GM12878 (cell line): ENCODE measurements around the gene RXYLT1. TPM values are rescaled to one million over a fixed set of nuclear protein-coding genes. Genes with fewer than 3 reads are reported as not detected.

Experiments used
- CHD4 ChIP-seq: fragments of 200-600 bp; sonication (generic); IDR thresholded peaks from 2 replicates; pipeline ENCODE4 v1.6.1; 2016; ENCODE audit warnings: mild to moderate bottlenecking
- CREM ChIP-seq: IDR thresholded peaks from 2 replicates; pipeline ENCODE4 v1.6.1; 2014; ENCODE audit warnings: antibody characterized with exemption, low read depth
- EP300 ChIP-seq, 2 experiments: fragments of 150-350 bp in 1 of 2; IDR thresholded peaks; 2 replicates each; pipeline ENCODE4 v1.6.1; 2011 to 2012; ENCODE audit warnings: low read depth in 2 of 2, low read length in 2 of 2, borderline replicate concordance in 1 of 2, improper control_type of control experiment in 1 of 2, inconsistent platforms in 1 of 2; ENCODE audit not compliant: control insufficient read depth in 1 of 2
- KAT2A ChIP-seq: conservative IDR thresholded peaks from 2 replicates; pipeline ENCODE4 v1.6.1; 2011; ENCODE audit warnings: low read depth, low read length; ENCODE audit not compliant: control insufficient read depth
- KLF5 ChIP-seq: fragments of 450-650 bp; IDR thresholded peaks from 2 replicates; pipeline ENCODE4 v1.6.1; 2014; ENCODE audit warnings: mild to moderate bottlenecking; ENCODE audit not compliant: partially characterized antibody
- MXI1 ChIP-seq: fragments of 150-350 bp; IDR thresholded peaks from 2 replicates; pipeline ENCODE4 v1.6.1; 2011; ENCODE audit warnings: low read depth, mild to moderate bottlenecking, inconsistent platforms, low read length, improper control_type of control experiment
- PBX3 ChIP-seq: IDR thresholded peaks from 2 replicates; pipeline ENCODE4 v1.6.1; 2011; ENCODE audit warnings: mild to moderate bottlenecking, low read depth, low read length, moderate library complexity; ENCODE audit not compliant: insufficient replicate concordance
- RB1 ChIP-seq: fragments of 450-650 bp; formaldehyde crosslinking; IDR thresholded peaks from 2 replicates; pipeline ENCODE4 v1.6.1; 2017; ENCODE audit warnings: mild to moderate bottlenecking, borderline replicate concordance
- SKIL ChIP-seq: fragments of 450-650 bp; IDR thresholded peaks from 2 replicates; pipeline ENCODE4 v1.6.1; 2017; ENCODE audit warnings: mild to moderate bottlenecking, low read depth, inconsistent platforms; ENCODE audit not compliant: poor library complexity, severe bottlenecking
- SMARCA5 ChIP-seq: fragments of 450-650 bp; IDR thresholded peaks from 2 replicates; pipeline ENCODE4 v1.6.1; 2017; ENCODE audit warnings: mild to moderate bottlenecking
- STAT3 ChIP-seq: IDR thresholded peaks from 2 replicates; pipeline ENCODE4 v1.6.1; 2011; ENCODE audit warnings: low read depth, low read length, improper control_type of control experiment
- SUPT20H ChIP-seq: IDR thresholded peaks from 2 replicates; pipeline ENCODE4 v1.6.1; 2011; ENCODE audit warnings: low read depth, mild to moderate bottlenecking, low read length, moderate library complexity, borderline replicate concordance; ENCODE audit not compliant: control insufficient read depth
- TCF3 ChIP-seq: IDR thresholded peaks from 2 replicates; pipeline ENCODE4 v1.6.1; 2012; ENCODE audit warnings: low read depth, mild to moderate bottlenecking, low read length, borderline replicate concordance; ENCODE audit not compliant: insufficient read depth
- ZNF24 ChIP-seq: fragments of 450-650 bp; IDR thresholded peaks from 2 replicates; pipeline ENCODE4 v1.6.1; 2017; ENCODE audit warnings: antibody characterized with exemption, mild to moderate bottlenecking
- ZNF384 ChIP-seq: IDR thresholded peaks from 2 replicates; pipeline ENCODE4 v1.6.1; 2012; ENCODE audit warnings: low read depth, mild to moderate bottlenecking, low read length, improper control_type of control experiment, borderline replicate concordance
- polyA plus RNA-seq, 11 experiments: library from polyadenylated mRNA; depleted of rRNA in 4 of 11; unstranded in 6 of 11; stranded (reverse) in 5 of 11; fragments of >200 nt; fragmentation: Nextera tagmentation in 4 of 11; fragmentation: Illumina TruSeq in 1 of 11; extraction: Ambion mirVana in 4 of 11; extraction: Trizol in 1 of 11; gene quantifications; 1 replicate in 1 of 11; 2 replicates in 10 of 11; pipeline versions ENCODE4 v1.2.1 to v1.2.3, GENCODE V29; 2011 to 2016; ENCODE audit warnings: inconsistent platforms in 2 of 11, missing spikeins in 2 of 11, low read depth in 1 of 11
- total RNA-seq, 4 experiments: library from RNA; depleted of rRNA in 3 of 4; stranded (reverse); fragments of >200 nt in 3 of 4; fragmentation: Illumina TruSeq in 1 of 4; extraction: Trizol in 1 of 4; gene quantifications; 2 replicates each; pipeline versions ENCODE4 v1.2.1 to v1.2.3, GENCODE V29; 2013 to 2021
- TF ChIP-seq, protein P1 (sequence below): IDR thresholded peaks from 2 replicates; pipeline ENCODE4 v1.6.1; 2011; ENCODE audit warnings: low read depth, low read length, improper control_type of control experiment, borderline replicate concordance
- TF ChIP-seq, protein P2 (sequence below): fragments of 450-650 bp; IDR thresholded peaks from 2 replicates; pipeline ENCODE4 v1.6.1; 2017; ENCODE audit warnings: mild to moderate bottlenecking
- TF ChIP-seq, protein P3 (sequence below): fragments of 450-650 bp; formaldehyde crosslinking; IDR thresholded peaks from 2 replicates; pipeline ENCODE4 v1.4.0; 2020; ENCODE audit warnings: mild to moderate bottlenecking, moderate library complexity

Gene RXYLT1
- total and polyA plus RNA-seq, 10 of the 15 experiments (the other 5 are each of a cell fraction or from before 2014, with no cell fraction given): 10.4 to 33.8 (median 21.5) TPM

DNA sequence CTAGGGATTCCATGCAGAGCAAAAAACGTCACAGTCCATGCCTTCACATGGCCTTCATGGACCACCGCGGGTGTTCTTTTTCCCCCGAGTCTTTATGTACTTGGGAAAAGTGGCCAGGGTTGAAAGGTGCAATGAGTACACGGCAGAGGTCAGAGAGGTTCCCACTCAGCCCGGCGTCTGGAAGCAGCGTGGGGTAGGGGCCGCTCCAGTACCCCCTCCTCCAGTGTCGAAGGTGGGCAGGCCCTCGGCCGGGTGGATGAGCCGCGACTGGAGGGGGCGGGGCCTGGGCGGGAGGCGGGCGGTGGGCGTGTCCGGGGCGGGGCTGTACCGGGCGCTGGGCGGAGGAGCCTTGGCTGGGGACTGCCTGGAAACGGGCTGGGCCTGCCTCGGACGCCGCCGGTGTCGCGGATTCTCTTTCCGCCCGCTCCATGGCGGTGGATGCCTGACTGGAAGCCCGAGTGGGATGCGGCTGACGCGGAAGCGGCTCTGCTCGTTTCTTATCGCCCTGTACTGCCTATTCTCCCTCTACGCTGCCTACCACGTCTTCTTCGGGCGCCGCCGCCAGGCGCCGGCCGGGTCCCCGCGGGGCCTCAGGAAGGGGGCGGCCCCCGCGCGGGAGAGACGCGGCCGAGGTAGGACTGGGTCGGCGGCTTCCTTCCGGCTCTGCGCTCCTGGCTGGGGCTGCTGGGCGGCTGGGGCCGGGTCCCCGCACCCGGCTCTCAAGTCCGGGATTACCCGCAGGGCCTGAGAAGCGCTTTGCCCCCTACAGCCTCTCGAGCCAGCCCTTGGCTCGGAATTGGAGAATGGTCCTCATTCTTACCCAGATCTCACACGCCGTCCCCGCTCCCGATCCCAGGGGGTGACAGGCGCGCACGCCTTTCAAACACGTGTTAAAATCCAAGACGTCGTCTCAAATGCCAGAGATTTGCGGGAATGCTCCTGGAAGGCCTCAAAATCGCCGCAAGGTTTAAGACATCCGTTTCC lies at the start of gene RXYLT1 (continued):
- TF ChIP-seq STAT3: no peak
- no peak for TF ChIP-seq CHD4
- no peak for TF ChIP-seq SUPT20H
- TF ChIP-seq KAT2A: no peak
- TF ChIP-seq, protein P1, sequence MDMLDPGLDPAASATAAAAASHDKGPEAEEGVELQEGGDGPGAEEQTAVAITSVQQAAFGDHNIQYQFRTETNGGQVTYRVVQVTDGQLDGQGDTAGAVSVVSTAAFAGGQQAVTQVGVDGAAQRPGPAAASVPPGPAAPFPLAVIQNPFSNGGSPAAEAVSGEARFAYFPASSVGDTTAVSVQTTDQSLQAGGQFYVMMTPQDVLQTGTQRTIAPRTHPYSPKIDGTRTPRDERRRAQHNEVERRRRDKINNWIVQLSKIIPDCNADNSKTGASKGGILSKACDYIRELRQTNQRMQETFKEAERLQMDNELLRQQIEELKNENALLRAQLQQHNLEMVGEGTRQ: no peak
- TF ChIP-seq SKIL: no peak
- TF ChIP-seq RB1: peak; percentile 89
- peak; percentile 88 for TF ChIP-seq KLF5
- TF ChIP-seq EP300 (IDR thresholded peaks at IDR 0.05; ENCODE audit: borderline replicate concordance in 1 of 2, control insufficient read depth in 1 of 2, low read depth in 2 of 2, low read length in 2 of 2): no peak
- TF ChIP-seq CREM: peak; percentile 40
- TF ChIP-seq SMARCA5: 0 out of 2 replicates have a peak, but pooled peaks have one; percentile 50
- TF ChIP-seq, protein P2, sequence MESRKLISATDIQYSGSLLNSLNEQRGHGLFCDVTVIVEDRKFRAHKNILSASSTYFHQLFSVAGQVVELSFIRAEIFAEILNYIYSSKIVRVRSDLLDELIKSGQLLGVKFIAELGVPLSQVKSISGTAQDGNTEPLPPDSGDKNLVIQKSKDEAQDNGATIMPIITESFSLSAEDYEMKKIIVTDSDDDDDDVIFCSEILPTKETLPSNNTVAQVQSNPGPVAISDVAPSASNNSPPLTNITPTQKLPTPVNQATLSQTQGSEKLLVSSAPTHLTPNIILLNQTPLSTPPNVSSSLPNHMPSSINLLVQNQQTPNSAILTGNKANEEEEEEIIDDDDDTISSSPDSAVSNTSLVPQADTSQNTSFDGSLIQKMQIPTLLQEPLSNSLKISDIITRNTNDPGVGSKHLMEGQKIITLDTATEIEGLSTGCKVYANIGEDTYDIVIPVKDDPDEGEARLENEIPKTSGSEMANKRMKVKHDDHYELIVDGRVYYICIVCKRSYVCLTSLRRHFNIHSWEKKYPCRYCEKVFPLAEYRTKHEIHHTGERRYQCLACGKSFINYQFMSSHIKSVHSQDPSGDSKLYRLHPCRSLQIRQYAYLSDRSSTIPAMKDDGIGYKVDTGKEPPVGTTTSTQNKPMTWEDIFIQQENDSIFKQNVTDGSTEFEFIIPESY: peak; percentile 21; the same call in 1 of the 2 replicates
- no peak for TF ChIP-seq TCF3
- no peak for TF ChIP-seq ZNF24
- TF ChIP-seq ZNF384: no peak
- TF ChIP-seq, protein P3, sequence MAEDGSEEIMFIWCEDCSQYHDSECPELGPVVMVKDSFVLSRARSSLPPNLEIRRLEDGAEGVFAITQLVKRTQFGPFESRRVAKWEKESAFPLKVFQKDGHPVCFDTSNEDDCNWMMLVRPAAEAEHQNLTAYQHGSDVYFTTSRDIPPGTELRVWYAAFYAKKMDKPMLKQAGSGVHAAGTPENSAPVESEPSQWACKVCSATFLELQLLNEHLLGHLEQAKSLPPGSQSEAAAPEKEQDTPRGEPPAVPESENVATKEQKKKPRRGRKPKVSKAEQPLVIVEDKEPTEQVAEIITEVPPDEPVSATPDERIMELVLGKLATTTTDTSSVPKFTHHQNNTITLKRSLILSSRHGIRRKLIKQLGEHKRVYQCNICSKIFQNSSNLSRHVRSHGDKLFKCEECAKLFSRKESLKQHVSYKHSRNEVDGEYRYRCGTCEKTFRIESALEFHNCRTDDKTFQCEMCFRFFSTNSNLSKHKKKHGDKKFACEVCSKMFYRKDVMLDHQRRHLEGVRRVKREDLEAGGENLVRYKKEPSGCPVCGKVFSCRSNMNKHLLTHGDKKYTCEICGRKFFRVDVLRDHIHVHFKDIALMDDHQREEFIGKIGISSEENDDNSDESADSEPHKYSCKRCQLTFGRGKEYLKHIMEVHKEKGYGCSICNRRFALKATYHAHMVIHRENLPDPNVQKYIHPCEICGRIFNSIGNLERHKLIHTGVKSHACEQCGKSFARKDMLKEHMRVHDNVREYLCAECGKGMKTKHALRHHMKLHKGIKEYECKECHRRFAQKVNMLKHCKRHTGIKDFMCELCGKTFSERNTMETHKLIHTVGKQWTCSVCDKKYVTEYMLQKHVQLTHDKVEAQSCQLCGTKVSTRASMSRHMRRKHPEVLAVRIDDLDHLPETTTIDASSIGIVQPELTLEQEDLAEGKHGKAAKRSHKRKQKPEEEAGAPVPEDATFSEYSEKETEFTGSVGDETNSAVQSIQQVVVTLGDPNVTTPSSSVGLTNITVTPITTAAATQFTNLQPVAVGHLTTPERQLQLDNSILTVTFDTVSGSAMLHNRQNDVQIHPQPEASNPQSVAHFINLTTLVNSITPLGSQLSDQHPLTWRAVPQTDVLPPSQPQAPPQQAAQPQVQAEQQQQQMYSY (CRISPR knock-in tag): no peak
- no peak for TF ChIP-seq PBX3
- TF ChIP-seq MXI1: peak; percentile 91
